ENCODE results near the gene NKD1. TPM values are rescaled to one million over a fixed set of nuclear protein-coding genes. Genes with fewer than 3 reads are reported as not detected.

The NKD1 gene
- total RNA-seq, 1 donor from 2014 or later = 31.3 TPM

DNA sequence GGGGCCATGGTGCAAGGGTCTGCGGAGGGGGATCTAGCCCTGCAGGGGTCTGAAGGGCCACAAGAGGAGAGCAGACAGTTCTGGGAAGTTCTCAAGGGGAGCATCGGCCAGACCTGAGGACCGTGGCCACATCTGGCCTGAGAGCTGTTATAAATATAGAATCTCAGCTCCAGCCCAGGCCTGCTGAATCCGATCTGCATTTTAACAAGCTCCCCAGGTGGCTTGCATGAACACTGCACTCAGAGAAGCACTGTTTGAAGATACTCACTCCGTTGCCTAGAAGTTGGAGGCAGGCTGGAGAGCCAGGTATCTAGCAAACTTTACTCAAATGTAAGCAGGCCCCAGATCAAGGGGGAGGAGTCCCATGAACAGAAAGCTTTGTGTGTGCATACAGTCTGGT is 61.3 kb downstream of the NKD1 start:
- TF ChIP-seq, protein P1, sequence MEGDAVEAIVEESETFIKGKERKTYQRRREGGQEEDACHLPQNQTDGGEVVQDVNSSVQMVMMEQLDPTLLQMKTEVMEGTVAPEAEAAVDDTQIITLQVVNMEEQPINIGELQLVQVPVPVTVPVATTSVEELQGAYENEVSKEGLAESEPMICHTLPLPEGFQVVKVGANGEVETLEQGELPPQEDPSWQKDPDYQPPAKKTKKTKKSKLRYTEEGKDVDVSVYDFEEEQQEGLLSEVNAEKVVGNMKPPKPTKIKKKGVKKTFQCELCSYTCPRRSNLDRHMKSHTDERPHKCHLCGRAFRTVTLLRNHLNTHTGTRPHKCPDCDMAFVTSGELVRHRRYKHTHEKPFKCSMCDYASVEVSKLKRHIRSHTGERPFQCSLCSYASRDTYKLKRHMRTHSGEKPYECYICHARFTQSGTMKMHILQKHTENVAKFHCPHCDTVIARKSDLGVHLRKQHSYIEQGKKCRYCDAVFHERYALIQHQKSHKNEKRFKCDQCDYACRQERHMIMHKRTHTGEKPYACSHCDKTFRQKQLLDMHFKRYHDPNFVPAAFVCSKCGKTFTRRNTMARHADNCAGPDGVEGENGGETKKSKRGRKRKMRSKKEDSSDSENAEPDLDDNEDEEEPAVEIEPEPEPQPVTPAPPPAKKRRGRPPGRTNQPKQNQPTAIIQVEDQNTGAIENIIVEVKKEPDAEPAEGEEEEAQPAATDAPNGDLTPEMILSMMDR (IDR thresholded peaks at IDR 0.05; ENCODE audit: partially characterized antibody, unreplicated experiment) = no peak
- H3K27me3 Mint-ChIP-seq (ENCODE audit: unreplicated experiment) = no peaks in the 10 kb centered on the region

DNA sequence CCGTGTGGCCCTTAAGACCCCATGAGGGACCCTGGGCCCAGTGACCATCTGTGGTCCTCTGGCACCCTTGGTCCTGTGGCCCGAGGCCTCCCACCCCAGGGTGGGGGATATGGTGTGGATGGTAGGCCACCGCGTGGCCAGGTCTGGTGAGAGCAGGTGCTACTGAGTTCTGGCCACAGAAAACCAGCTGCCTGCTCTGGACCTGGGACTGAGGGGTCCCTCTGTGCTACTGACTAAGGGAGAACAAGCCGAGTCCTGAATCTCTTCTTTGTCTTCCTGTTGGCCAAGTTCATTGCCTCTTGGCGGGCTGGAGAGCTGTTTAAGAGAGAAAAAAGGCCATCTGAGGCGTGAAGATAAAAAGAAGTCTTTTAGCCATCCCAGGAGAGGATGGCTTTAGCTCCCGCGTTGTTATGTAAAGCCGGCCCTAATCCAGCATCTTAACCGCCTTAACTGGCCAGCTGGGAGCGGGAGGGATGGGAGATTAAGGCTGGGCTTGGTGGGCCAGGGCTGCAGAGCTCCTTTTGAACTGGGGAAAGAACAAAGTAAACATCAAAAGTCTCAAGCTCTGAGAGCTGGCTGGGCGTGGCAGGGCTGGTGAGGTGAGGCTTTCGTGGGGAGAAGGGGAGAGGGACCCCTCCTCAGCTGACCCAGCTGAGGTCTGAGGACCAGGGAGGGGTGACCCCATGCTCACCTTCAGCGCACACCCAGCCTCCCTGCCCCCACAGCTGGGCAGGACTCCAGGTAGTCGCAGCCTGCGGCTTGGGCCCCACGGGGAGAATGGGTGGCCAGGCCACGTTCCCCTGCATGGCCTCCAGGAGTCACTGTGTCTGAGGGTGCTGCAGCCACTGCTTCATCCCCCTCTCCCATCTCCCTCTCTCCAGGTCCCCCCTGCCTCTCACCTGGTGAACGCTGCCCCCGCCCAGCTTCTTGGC is 62.4 kb downstream of the NKD1 start:
- TF ChIP-seq, protein P1 (IDR thresholded peaks at IDR 0.05; ENCODE audit: partially characterized antibody, unreplicated experiment) = no peak
- Mint-ChIP-seq H3K27me3 (ENCODE audit: unreplicated experiment) (peaks cover 3% of the 10 kb centered on the region), H3K36me3 (ENCODE audit: unreplicated experiment) (peaks cover 5% of the 10 kb centered on the region), H3K27ac (ENCODE audit: unreplicated experiment) (peak overlapping the region; percentile 63), H3K4me1 (ENCODE audit: low read depth, unreplicated experiment) (peaks cover 43% of the 10 kb centered on the region), H3K9me3 (ENCODE audit: unreplicated experiment) (peaks cover 10% of the 10 kb centered on the region), H3K4me3 (ENCODE audit: unreplicated experiment) (no peak overlapping the region)
- no peak for DNase-seq

More for the DNA sequence above, 61.3 kb downstream of the NKD1 start:
- Mint-ChIP-seq H3K4me3 (ENCODE audit: unreplicated experiment) (no peak overlapping the region), H3K27ac (ENCODE audit: unreplicated experiment) (no peak overlapping the region), H3K36me3 (ENCODE audit: unreplicated experiment) (no peaks in the 10 kb centered on the region), H3K4me1 (ENCODE audit: low read depth, unreplicated experiment) (peaks cover 33% of the 10 kb centered on the region), H3K9me3 (ENCODE audit: unreplicated experiment) (peaks cover 9% of the 10 kb centered on the region)
- no peak for DNase-seq

DNA sequence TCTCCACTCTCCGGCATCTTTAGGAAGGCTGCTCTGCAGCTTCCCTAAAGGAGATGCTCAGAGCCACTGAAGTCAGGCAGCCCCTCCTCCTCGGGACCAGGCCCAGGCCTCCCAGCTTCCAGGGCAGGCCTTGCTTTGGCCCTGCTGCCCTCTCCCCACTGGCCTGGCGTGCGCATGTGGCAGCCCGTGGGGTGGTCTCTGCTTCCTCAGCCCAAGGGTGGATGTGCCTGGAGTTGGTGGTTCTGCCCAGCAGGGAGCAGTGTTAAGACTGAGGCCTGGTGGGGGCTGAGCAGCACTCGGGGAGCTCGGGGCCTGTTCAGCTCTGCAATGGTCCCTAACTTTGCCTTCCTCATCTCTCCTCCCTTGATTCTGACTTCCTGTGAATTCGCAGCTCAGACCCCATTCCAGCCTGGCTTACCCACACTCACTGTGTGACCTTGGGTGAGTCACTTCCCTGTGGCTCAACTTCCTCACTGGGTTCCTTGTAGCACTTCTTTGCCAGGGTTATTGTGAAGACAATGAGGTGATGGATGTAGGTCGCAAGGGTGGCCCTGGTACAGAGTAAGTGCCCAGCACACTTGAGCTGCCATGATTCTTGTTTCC is 63.2 kb downstream of the NKD1 start:
- TF ChIP-seq, protein P1 (IDR thresholded peaks at IDR 0.05; ENCODE audit: partially characterized antibody, unreplicated experiment) = no peak
- DNase-seq = no peak
- Mint-ChIP-seq H3K27ac (ENCODE audit: unreplicated experiment) (peak overlapping the region; percentile 63), H3K4me1 (ENCODE audit: low read depth, unreplicated experiment) (peaks cover 50% of the 10 kb centered on the region), H3K36me3 (ENCODE audit: unreplicated experiment) (peaks cover 5% of the 10 kb centered on the region), H3K4me3 (ENCODE audit: unreplicated experiment) (no peak overlapping the region), H3K9me3 (ENCODE audit: unreplicated experiment) (peaks cover 10% of the 10 kb centered on the region), H3K27me3 (ENCODE audit: unreplicated experiment) (peaks cover 3% of the 10 kb centered on the region)

DNA sequence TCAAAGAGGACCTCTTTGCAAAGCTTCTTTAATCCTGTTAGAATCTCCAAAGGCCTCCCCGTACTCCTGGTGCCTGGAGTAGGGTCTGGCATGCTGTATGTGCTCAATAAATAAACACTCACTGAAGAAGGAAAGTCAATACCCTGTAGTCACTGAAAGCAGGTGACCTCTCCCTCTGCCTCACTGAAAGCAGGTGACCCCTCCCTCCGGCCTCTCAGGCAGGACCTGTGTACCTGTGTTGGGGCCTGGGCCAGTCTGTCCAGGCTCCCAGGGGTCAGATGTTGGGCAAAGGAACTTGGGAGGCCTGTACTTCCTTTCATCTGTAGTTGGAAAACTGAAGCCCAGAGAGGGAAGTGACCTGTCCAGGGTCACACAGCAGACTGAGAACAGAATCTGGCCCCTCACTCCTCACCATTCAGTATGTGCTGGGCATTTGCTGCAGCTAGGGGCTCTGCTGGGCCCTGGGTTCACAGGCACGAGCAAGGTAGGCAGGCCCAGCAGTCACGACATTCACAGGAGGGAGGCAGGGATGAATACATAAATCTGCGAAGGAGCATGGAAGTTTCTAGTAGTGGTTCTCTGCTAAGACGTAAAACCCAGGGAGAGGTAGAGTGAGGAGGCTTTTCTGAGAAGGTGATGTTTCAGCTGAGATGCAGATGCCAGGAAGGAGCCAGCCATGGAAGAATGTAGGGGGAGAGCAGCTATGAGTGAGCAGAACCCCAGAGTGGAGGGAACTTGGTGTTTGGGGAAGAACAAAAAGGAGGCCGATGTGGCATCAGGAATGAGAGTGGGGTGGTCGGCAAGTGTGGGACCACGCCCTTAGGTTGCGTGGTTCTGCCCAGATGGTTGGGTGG is 64.0 kb downstream of the NKD1 start:
- Mint-ChIP-seq H3K4me3 (ENCODE audit: unreplicated experiment) (no peak overlapping the region), H3K36me3 (ENCODE audit: unreplicated experiment) (peaks cover 5% of the 10 kb centered on the region), H3K9me3 (ENCODE audit: unreplicated experiment) (peaks cover 10% of the 10 kb centered on the region), H3K27ac (ENCODE audit: unreplicated experiment) (peak overlapping the region; percentile 83), H3K4me1 (ENCODE audit: low read depth, unreplicated experiment) (peaks cover 56% of the 10 kb centered on the region), H3K27me3 (ENCODE audit: unreplicated experiment) (peaks cover 3% of the 10 kb centered on the region)
- no peak for DNase-seq
- TF ChIP-seq, protein P1 (IDR thresholded peaks at IDR 0.05; ENCODE audit: partially characterized antibody, unreplicated experiment) = no peak
